ENCODE results near the gene DDX55.
"Not testable (repeated sequence)": the region's sequence is repeated elsewhere in the genome, so short reads cannot be mapped to it uniquely, and the experiment has no call there.

DDX55 gene, protein sequence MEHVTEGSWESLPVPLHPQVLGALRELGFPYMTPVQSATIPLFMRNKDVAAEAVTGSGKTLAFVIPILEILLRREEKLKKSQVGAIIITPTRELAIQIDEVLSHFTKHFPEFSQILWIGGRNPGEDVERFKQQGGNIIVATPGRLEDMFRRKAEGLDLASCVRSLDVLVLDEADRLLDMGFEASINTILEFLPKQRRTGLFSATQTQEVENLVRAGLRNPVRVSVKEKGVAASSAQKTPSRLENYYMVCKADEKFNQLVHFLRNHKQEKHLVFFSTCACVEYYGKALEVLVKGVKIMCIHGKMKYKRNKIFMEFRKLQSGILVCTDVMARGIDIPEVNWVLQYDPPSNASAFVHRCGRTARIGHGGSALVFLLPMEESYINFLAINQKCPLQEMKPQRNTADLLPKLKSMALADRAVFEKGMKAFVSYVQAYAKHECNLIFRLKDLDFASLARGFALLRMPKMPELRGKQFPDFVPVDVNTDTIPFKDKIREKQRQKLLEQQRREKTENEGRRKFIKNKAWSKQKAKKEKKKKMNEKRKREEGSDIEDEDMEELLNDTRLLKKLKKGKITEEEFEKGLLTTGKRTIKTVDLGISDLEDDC

DNA sequence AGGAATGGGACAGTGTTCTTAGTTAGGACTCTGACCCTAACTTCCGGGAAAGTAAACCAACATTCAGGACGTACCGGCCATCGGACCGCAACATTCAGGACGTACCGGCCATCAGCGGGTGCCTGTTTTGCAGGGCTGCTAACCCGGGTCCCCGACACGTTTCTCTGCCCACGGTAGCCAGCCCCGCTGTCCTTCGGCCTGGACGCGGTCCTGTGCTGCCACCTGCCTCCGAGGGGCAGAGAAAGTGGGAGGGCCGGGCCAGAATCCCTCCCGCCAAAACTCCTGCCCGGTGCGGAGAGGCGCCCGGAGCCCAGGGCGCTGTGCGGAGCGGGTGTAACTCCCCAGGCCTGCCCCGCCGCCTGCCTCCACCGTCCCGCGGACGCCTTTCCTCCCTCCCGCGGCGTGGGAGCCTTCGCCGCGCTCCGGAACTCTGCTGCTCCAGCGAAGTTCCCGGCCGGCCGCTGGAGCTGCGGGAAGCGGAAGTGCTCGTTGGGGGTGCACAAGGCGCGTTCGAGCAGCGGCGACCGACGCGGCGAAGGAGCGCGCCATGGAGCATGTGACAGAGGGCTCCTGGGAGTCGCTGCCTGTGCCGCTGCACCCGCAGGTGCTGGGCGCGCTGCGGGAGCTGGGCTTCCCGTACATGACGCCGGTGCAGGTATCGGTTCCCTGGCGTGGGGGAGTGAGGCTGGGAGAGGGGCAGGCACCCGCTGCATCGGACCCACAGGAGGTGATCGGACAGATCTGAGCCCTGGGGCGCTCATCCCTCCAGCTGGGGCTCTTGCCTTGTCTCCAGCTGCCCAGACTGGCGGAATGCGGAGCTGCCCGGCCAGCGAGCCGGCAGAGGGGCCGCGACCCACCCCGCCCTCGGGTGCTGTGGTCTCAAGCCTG lies at the start of gene DDX55:
TSS of gene DDX55 (plus strand) at position 498 of the 888 bp plus-strand sequence. CDS start at position 548, 50 bp downstream.
- peak; percentile 85 to 87 for DNase-seq

DNA sequence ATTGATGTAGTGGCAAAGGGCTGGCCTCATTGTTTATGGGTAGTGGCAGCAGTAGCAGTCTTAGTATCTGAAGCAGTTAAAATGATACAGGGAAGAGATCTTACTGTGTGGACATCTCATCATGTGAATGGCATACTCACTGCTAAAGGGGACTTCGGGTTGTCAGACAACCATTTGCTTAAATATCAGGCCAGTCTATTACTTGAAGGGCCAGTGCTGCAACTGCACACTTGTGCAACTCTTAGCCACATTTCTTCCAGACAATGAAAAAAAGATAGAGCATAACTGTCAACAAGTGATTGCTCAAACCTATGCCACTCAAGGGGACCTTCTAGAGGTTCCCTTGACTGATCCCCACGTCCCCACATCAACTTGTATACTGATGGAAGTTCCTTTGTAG lies 47.8 kb upstream of the DDX55 start:
- DNase-seq: not testable (repeated sequence)

DNA sequence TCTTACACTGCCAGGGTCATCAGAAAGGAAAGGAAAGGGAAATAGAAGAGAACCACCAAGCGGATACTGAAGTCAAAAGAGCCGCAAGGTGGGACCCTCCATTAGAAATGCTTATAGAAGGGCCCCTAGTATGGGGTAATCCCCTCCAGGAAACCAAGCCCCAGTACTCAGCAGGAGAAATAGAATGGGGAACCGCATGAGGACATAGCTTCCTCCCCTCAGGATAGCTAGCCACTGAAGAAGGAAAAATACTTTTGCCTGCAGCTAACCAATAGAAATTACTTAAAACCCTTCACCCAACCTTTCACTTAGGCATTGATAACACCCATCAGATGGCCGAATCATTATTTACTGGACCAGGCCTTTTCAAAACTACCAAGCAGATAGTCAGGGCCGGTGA lies 47.1 kb upstream of the DDX55 start:
- DNase-seq: not testable (repeated sequence)

DNA sequence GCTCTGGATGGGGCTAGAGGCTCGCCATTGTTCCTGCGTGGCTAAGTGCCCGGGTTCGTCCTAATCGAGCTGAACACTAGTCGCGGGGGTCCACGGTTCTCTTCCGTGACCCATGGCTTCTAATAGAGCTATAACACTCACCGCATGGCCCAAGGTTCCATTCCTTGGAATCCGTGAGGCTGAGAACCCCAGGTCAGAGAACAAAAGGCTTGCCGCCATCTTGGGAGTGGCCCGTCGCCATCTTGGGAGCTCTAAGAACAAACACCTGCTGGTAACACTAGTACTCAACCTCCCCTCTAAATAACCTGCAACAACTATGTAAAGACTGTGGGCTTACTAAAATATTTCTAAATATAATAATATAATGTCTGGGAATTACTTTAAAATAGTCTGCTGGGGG lies 43.4 kb upstream of the DDX55 start:
- not testable (repeated sequence) for DNase-seq

DNA sequence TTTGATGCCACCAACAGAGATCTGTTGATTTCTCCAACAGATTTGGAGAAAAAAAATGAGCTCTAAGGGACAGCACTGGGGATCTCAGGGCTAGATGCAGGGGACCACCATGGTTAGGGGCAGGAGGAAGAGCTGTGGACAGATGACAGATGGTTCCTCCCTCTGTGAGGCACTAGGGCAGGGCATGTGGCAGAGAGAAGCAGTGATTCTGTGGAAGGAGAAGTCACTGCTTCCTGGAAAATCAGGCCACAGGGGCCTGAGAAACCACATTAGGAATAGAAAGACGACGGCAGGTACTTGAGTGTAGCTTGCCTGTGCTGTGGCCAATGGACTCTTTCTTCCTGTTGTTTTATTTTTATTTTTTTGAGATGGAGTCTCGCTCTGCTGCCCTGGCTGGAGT lies 42.4 kb upstream of the DDX55 start:
- no peak for DNase-seq

DNA sequence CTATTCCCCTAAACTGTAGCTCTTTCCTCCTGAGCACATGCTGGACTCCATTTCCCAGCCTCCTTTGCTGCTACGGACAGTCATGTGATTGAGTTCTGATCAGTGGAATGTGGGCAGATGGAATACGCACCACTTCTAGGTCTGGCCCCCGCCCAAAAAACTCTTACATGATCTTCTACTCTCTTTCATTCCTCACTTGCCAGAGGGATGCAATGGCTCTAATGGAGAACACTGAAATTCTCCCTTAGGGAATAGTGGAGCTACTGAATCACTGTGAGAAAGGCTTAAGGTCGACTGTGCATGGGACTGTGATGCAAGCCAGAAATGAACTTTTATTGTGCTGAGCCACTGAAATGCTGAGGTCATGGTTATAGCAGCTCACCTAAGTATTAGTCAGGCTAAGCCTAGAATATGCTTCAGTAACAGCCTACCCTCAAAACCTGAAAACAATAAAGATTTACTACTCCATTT lies 30.5 kb upstream of the DDX55 start:
- no peak for DNase-seq

DNA sequence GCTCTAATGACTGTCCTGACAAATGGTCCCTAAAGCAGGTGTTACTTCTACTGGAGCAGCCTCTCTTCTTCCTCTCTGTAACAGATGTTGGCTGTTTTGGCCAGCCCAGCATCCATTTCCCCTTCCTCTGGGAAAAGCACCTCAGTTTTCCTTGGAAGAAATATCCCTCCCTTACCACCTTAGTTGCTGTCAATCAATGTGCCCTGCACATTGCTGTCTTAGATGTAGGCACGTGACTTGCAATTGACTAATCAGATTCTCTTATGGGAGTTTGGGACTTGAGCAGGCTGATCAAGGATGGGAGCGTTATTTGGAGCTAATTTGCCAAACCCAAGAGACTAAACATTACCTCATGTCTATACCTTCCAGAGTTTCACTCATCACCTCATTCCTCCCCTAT lies 29.5 kb upstream of the DDX55 start:
- DNase-seq: no peak

DNA sequence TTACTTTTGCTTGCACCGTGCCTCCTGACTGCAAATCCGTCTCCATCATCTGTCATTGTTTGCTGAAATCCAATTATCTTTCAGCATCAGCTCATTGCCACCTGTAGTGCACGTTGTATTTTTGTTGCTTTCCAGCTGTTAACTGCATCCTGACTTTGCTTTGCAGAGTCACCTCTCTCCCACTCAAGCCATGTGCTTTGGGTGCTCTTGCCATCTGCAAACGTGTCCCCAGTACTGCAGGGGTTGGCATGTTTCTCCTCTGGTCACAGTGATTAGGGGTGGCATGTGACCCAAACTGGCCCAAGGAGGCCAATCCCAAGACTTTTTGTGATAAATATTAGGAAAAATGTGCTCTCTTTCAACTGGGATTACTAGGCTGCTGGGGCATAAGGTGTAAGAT lies 28.0 kb upstream of the DDX55 start:
- DNase-seq: no peak

DNA sequence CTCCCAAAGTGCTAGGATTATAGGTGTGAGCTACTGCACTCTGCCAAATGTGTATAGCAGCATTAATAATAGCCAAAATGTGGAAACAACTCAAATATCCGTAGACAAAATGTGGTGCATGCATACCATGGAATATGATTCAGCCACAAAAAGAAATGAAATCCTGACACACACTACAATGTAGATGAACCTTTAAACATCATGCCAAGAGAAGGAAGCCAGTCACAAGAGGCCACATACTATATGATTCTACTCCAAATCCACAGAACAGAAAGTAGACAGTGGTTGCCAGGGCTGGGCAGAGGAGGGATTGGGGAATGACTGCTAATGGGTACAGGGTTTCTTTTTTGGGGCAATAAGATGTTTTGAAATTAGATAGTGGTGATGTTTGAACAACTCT lies 25.3 kb upstream of the DDX55 start:
- no peak for DNase-seq

DNA sequence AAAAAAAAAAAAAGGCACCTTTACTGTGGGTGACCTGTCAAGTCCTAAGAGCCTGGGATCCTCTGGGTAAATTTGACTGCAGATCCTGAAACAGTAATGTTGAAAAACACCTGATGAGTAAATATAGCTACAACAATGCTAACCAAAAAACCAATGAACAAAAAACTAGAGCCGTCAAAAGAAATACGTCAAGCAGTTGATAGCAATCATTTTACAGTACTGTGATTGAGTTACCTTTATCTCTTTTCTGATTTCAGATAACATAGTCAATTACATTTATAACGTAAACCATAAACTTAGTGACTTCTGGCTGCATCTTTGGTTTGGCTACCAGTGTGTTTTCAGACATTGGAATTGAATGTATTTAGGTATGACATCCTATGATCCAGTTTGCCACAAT lies 23.7 kb upstream of the DDX55 start:
- DNase-seq: no peak

DNA sequence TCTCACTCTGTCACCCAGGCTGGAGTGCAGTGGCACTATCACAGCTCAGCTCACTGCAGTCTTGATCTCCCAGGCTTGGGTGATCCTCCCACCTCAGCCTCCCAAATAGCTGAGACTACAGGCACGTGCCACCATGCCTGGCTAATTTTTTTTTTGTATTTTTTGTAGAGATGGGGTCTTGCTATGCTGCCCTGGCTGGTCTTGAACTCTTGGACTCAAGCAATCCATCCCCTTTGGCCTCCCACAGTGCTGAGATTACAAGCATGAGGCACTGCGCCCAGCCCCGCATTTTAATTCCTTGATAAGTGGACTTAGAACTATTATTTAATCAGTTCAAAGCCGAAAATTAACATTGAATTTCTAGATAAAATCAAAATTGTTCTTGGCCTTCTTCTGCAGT lies 23.1 kb upstream of the DDX55 start:
- not testable (repeated sequence) for DNase-seq

DNA sequence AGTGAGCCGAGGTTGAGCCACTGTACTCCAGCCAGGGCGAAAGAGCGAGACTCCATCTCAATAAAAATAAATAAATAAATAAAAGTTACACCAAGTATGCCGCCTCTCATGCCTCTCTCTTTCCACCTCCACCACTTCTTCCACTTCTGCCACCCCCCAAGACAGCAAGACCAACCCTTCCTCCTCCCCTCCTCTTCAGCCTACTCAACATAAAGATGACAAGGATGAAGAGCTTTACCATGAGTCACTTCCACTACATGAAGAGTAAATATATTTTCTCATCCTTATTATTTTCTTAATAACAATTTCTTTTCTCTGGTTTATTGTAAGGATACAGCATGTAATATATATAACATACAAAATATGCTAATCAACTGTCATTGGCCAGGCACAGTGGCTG lies 21.1 kb upstream of the DDX55 start:
- DNase-seq: no peak

DNA sequence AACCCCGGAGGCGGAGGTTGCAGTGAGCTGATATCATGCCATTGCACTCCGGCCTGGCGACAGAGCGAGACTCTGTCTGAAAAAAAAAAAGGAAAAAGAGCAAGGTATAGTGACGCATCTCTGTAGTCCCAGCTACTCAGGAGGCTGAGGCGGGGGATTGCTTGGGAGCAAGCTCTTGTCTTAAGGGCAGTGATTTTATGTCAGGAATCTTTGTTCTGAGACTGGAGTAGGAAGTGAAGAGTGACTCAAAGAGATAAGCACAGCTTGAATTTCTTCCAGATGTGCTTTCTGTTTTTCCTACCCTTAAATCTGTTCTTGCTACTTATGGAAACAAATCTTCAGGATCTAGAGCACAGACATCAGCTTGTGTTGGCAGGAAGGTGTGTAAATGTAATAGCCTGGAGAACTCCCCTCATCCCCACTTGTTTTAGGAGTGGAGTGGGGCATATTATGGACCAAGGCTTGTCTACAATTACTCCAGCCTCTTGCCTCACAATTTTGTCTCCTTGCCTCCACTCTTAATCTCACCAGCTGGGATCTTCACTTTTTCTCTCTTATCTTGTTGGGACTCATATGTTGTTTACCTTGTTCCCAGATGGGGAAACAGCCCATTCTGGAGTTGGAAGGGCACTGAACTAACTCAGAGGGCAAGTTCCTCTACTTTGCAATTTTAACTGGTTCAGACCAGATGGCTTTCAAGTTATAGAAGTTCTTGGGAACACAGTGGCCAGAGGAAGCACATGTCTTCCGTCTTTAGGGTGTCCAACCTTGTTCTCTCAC lies 10.0 kb upstream of the DDX55 start:
- DNase-seq: no peak

DNA sequence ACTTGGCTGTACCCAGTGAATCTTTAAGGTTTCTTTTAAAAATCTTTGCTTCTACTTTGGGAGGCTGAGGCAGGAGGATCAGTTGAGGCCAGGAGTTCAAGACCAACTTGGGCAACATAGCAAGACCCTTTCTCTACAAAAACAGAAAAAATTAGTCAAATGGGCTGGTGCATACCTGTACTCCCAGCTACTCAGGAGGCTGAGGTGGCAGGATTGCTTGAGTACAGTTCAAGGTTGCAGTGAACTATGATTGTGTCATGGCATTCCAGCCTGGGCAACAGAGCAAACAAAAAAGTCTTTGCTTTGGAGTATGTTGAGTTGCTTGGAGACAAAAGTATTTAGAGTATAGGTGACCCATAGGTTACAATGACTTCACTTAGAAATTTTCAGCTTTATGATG lies 6.2 kb upstream of the DDX55 start:
- DNase-seq: no peak

DNA sequence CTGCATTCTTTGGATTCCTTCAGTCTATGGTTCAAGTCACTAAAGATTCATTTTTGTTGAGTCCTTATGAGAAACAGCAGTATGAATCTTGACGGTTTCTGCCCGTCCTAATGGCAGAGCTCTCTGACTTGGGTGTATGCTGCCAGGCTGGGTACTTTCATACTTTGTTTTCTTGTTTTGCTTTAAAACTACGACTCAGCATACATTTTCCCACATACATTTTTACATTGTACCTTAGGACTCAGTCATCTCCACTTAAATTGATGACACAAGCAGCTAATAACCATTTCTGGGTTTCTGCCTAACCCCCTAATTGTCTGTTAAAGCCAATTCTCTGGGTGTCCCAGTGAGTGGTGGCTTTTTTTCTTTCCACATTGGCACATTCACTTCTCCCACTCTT lies 4.8 kb upstream of the DDX55 start:
- no peak for DNase-seq

DNA sequence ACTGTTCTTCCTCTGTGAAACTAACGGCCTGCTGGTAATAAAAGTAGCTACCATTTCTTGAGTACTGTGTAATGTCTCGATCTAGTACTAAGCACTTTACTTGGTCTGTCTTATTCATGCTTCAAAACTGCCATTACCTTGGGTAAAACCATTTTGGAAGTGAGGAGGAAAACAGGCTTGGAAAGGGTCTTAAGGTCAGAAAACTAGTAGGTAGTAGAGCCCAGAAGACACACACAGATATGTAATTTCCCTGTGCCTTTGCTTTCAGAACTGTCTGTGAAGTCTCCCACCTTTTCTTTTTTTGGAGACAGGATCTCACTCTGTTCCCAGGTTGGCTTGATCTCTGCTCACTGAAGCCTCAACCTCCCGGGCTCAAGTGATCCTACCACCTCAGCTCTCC lies 3.4 kb upstream of the DDX55 start:
- no peak for DNase-seq

DNA sequence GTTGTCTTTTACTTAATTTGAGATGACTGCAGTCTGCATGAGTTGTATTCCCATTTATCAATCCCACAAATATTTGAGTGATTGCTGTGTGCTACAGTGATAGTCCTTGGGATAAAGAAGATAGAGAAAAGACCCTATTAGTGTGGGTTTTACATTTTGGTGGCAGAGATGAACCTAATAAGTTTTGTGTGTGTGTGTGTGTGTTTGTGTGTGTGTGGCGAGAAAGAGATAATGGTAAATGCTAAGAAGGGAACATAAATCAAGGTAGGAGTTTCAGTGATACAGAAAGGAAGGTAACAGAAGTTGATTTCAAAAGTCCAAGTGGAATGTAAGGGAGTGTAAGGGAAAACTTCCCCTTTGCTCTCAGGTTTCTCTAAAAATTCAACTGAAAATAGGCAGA lies 2.6 kb upstream of the DDX55 start:
- no peak for DNase-seq

DNA sequence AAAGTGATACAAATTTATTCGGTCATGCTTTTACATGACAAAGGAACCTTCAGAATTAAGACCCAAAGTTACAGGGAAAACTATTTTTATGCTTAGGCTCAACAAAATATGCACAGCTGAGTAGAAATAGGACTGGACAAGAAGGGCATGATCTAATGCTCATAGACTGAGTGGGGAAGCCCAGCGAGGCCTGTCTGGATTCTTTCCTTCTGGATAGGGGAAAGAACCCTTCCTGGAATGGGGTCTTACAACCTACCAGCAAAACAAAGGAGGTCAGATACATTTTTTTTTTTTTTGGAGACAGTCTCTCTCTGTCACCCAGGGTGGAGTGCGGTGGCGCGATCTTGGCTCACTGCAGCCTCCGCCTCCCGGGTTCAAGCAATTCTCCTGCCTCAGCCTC lies 2.2 kb upstream of the DDX55 start:
- no peak for DNase-seq

DNA sequence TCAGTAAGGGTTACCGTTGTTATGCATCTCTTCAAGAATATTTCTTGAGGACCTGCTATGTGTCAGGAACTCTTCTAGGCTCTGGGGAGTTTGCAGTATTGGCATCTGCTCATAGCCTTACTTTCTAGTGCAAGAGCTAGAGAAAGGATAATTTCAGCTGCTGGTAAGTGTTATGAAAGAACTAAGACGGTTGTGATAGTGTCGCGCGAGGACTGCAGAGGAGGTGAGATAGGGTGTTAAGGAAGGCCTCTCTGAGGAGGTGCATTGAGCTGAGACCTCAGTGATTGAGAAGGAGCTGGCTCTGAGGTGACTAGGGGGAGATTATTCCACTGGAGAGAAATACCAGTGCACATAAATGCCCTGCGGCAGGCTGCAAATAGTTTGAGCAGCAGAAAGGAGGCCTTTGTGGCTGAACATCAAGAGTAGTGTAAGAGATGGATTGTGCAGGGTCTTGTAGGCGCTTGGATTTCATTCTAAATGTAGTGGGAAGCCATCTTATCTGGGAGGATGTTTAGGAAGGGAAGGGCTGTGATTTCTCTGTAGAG lies 824 bp downstream of the DDX55 start:
- DNase-seq: no peak

DNA sequence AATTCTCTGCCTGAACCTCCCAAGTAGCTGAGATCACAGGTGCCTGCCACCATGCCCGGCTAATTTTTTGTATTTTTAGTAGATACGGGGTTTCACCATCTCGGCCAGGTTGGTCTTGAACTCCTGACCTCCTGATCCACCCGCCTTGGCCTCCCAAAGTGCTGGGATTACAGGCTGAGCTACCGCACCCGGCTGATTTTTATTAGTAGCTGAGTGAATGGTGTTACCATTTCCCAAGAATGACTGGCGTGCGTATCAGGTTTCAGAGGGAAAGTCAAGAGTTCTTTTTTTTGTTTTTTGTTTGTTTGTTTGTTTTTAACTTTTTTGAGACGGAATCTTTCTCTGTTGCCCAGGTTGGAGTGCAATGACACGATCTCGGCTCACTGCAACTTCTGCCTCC lies 1.6 kb downstream of the DDX55 start:
- not testable (repeated sequence) for DNase-seq

DNA sequence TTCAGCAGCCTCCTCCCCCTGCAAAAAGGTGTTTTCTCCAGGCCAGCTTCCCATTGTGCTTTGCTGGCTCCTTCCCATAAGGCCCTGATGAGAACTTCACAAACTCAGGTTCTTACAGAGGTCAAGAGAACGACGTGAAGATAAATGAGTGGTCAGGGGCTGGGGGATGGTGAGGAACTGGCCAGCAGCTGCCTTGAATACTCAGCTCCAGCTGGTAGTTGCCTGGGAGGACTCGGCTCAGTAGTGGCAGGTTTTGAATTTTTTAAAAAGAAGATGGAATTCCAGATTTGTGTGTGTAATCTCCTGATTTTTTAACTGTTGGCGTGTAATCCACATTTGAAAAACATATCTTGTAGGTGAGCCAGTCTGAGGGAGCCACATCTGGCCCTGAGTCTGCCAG lies 5.9 kb downstream of the DDX55 start:
- no peak for DNase-seq

DNA sequence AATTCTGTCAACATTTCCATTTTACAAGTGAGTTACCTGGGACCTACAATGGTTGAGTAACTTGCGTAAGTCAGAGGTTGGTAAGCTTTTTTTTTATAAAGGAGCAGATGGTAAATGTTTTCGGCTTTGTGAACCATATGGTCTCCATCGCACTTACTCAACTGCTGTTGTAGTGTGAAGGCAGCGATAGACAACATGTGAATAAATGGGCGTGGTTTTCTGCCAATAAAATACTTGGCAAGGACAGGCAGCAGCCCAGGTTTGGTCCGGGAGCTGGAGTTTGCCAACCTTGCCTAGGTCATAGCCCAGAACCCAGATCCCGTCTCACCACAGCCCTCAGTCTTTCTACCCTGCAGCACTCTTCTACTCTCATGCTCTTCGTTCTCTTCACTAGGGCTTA lies 6.3 kb downstream of the DDX55 start:
- DNase-seq: no peak

All from CD4-positive, alpha-beta T cell treated with Interleukin-1 beta for 1 hour (primary cell).